Cardiac fibroblast (primary cell): ENCODE measurements around the gene ZSCAN16.

Experiments used
- DNase-seq, 2 donors: peaks; one replicate each; pipeline versions ENCODE4 v3.0.0 to v3.0.0-alpha.2; 2010; ENCODE audit warnings: low read depth in 2 of 2
- H3K4me3 ChIP-seq, 2 donors: replicated peaks in 1 of 2; 1 replicate in 1 of 2; 2 replicates in 1 of 2; pipeline ENCODE4 v1.5.1; 2011; ENCODE audit warnings: low read depth in 2 of 2, low read length in 2 of 2, mild to moderate bottlenecking in 2 of 2, moderate library complexity in 1 of 2
- TF ChIP-seq, protein P1 (sequence below): IDR thresholded peaks from one replicate; pipeline ENCODE4 v1.5.1; 2011; ENCODE audit warnings: low read depth, mild to moderate bottlenecking, low read length, inconsistent platforms

The ZSCAN16 gene

DNA sequence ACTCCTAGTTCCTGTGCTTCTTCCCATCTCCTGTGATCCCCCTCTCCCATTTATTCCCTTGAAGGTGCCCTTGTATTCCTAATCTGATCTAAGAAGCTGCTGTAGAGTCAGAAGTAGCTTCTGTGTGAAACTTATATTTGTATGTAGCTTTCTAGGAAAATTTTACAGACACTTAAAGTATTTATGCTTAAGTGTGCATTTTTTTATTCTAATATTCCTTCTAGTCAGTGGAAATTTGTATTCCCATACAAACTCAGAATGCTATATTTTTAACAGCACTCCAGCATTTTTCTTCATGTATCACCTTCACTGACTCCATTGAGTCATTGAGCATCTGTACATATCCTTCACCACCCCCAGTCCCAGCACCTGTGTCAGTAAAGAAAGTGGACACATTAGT, 29.9 kb downstream of the ZSCAN16 start:
- DNase-seq: no peak
- TF ChIP-seq, protein P1, sequence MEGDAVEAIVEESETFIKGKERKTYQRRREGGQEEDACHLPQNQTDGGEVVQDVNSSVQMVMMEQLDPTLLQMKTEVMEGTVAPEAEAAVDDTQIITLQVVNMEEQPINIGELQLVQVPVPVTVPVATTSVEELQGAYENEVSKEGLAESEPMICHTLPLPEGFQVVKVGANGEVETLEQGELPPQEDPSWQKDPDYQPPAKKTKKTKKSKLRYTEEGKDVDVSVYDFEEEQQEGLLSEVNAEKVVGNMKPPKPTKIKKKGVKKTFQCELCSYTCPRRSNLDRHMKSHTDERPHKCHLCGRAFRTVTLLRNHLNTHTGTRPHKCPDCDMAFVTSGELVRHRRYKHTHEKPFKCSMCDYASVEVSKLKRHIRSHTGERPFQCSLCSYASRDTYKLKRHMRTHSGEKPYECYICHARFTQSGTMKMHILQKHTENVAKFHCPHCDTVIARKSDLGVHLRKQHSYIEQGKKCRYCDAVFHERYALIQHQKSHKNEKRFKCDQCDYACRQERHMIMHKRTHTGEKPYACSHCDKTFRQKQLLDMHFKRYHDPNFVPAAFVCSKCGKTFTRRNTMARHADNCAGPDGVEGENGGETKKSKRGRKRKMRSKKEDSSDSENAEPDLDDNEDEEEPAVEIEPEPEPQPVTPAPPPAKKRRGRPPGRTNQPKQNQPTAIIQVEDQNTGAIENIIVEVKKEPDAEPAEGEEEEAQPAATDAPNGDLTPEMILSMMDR: no peak
- H3K4me3 ChIP-seq: no peak overlapping the region

DNA sequence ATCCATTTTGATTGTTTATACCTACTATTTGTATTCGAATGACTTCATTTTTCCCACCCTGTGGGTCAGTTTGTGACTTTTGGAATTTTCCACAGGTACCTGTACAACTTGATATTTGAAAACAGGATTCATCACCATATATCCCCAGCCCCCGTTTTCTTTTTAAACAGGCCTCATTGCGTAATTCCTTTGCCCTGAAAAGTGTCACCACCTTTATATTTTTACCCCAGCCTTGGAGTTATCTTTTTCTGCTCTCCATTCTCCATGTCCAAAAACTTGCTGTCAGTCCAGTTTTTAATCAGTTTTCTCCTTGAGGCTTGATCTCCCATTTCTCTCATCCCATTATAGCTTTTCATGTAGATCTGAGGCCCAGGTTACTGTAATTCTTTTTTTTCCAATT, 33.9 kb downstream of the ZSCAN16 start:
- TF ChIP-seq, protein P1: no peak
- no peak overlapping the region for H3K4me3 ChIP-seq

DNA sequence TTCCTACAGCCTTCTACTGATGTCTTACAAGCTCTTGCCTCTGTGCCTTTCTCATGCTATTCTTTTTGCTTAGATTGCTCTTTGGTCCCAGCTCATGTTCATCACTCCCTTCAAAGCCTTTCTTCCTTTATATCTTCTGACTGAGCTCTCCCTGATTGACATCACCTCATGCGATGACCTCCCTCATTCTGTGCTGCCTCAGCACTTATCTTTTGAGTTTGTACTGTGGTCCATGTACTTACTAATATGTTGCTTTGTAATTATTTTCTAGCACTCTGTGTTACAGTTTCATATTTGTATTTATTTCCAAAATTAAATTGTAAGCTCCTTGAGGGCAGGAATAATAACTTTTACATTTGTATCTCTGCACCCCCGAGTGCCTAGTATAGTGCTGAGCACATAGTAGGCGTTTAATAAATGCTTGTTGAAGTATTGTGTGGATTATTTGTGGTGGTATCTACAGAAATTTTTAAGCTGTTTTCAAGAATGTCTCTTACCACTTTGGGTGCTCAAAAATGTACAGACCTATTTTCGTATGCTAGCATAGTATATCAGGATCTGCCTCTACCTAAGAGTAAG, 34.7 kb downstream of the ZSCAN16 start:
- no peak for DNase-seq
- H3K4me3 ChIP-seq: no peak overlapping the region
- TF ChIP-seq, protein P1: no peak

More for the DNA sequence above, 33.9 kb downstream of the ZSCAN16 start:
- DNase-seq: no peak

DNA sequence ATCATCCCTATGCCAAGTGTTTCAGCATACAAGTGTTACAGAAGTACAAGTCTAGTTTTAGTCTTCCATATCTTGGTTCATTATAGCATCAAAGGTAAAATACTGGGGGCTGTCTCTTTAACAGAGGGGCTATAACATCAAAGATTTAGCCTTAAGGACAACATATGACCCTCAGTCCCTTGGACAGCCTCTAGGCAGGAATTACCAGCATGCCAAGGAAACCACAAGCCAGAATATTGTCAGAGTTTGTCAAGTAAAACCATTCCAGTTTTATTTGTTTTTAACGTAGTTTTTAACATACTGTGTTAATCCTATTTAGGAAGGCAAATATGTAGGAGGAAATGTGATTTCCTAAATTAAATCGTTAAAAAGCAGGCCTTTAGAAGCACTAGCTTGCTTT, 35.8 kb downstream of the ZSCAN16 start:
- DNase-seq: no peak
- TF ChIP-seq, protein P1: no peak

DNA sequence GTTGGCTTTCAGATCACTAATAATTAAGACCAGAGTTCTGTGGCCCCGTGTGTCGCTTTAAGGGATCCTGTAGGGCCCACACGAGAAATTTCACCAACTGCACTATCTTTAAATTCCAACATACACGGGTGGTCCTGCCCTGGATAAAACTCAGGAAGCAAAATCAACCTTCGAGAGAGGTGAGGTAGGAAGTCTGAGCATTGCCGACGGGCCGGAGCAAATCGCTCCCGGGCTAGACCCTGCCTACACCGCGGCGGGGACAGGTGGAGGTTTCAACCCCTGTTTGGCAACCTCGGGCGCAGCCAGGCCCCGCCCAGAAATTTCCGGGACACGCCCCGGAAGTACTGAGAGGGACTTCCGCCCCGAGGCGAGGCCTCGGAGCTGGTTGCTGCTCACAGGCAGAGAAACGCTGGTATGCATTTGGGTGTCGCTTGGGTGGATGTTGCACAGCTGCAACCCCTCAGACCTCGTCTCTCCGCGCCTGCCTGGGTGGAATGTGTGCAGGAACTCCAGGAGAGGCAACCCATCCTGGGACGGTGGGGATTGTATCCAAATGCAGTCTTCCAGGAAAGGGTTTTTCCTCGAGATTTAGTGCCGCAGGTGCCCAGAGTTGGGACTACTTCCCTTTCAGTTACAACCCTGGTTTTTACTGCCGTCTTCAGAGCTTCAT, 37.1 kb downstream of the ZSCAN16 start:
- DNase-seq: peak; percentile 62 to 74
- TF ChIP-seq, protein P1: no peak
- H3K4me3 ChIP-seq: peak overlapping the region; percentile 52 to 56

More for the DNA sequence above, 35.8 kb downstream of the ZSCAN16 start:
- no peak overlapping the region for H3K4me3 ChIP-seq

DNA sequence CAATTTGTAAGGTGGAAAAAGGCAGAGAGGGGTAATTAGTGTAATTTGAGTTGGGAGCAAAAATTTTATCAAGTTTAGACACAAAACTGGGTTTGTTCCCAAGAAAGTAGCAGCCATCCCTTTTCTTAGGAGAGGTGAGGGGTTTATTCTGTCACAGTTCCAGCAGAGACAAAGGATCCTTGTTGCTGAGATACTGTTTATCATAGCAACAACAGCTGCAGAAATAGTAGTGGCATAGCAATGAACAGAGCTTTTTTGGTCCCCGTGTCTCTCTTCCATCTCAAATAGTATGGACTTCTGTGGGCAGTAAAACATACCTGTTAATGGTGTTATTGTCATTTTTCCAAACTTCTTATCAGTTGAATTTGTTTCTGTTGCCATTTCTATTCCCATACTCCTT, 41.2 kb downstream of the ZSCAN16 start:
- DNase-seq: no peak
- TF ChIP-seq, protein P1: no peak
- no peak overlapping the region for H3K4me3 ChIP-seq
